Measurements from ENCODE around the gene NID1.
"Not testable (repeated sequence)": the region's sequence is repeated elsewhere in the genome, so short reads cannot be mapped to it uniquely, and the experiment has no call there.

The NID1 gene

DNA sequence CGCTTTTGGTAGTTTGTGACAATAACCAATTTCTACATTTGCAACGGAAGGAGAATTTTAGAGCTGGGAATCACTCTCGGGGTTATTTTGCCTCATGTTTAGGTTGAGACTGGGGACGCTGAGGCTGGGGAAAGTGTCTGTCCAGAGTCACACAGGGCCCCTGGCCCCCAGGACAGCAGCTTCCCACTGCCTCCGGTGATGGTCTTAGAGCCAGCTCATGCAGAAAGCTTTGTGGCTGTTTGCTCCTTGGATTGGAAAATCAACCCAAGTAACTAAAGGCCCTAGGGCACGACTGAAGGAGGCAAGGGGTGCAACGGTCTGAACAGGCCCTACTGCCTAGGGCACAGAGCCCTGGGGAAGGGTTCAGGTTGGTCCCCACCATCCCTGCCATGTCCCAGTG lies 72.0 kb downstream of the NID1 start:
- DNase-seq: no peak

DNA sequence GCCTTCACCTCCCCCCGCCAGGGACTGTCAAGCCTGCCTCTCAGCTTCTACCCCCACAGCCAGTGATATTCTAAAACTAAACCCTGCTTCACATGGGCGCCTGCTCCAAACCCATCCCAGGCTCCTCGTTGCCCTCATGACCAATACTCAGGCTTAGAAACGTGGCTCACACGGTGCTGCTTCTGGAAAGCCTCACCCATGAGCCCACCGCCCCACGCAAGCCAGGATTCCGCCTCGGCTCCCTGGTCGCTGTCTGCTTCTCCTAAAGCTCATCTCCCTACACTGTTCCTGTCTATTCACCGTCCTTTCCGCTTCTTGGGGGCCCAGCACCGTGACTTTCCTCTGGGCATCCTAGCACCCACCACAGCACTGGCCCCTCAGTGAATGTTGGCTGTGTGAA lies 72.5 kb downstream of the NID1 start:
- DNase-seq: no peak

DNA sequence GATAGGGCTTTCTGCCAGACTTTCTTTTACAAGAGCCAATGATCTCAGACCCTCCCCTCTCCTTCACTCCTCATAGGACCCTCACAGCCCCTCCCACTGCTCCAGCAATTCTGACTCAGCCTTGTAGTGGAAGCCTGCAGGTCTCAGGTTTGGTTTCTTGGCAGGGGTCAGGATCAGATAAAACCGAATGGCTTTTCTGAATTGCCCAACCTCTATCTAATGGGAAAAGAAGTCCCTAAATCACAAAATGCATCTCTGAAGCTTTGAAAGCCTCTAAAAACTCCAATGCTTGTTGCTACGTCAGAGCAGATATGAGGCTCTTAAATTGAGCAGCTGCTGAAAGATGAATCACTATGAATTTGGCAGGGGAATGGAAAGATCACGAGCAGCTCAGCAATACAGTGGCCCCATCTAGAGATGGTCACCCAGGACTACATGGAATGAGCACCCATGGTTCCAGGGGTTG lies 74.5 kb downstream of the NID1 start:
- no peak for DNase-seq

DNA sequence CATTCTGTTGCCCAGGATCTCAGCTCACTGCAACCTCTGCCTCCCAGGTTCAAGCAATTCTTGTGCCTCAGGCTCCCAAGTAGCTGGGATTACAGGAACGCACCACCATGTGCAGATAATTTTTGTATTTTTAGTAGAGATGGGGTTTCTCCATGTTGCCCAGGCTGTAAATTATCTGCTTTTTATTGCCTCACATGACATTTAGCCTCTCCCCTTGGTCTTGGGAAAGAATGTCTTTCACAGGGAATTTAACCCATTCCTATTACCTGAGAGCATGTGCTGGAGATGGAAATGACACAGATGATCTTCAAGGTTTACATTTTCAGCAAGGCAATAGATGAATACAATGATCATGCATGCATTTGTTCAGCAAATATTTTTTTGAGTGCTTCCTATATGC lies 75.8 kb downstream of the NID1 start:
- no peak for DNase-seq

DNA sequence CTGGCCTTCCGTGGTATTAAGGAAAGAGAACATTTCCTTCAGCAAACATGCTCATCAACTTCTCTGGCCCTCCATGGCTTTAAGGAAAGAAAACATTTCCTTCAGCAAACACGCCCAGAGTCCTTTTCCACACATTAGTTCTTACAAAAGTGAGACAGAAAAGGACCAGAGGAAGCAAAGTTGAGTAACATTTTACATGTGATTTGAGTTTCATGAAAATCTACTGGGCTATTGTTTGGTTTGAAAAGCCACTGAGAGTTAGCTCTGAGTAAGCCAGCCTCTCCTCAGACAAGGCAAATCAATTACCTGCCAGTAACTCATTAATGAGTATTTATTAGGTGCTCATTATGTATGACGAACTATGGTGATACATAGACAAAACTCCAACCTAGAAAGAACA lies 78.0 kb downstream of the NID1 start:
- no peak for DNase-seq

DNA sequence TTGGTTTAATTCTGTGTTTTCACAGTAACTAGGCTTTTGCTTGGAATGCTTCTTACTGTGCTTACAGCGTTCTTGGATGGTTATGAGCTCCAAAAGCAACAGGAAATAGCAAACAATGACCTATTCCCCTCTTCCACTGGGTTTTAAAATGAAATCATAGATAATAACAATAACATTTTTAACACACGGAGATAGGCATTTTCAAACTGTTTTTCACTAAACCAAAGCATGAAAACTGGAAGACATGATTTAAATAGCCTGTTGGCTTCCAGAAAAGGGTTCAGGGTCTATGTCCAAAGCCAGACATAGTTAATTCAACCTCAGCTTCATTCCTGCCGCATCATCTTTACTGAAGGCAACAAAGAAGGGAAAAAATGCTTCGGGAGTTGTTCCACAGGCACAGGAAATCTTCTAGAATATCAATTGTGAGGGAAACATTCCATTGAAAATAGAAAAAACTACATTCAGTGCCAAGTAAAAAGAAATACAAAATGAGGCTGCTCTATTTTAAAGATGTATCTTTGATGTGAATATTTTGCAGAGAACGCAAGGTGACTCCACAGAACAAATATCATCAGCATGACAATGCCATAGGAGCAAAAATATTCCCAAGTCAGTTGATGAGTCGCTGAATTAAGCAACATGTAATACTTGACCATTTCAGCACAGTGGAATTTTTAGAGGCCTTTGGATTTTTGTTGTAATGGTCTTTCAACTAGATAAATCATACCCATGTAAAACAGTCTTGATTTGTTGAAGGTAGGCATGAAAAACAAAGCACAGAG lies 80.7 kb downstream of the NID1 start:
- no peak for DNase-seq

DNA sequence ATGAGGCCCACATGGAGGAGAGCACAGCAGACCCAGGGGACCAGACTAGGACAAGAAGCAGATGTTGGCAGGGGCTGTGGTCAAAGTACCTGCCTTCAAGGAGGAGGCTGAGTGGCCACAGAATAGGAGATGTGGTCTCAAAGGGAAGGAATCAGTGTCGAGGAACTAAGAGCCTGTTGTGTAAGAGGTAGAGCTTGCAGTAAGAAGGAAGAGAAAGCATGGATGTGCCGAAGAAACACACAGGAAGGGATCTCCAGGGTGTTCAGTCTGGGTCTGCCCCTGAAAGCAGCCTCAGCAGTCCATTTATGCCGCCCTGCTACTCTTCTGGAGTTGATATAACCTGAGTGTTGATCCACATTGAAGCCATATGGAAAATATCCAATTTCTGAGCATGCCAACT lies 83.9 kb downstream of the NID1 start:
- no peak for DNase-seq

DNA sequence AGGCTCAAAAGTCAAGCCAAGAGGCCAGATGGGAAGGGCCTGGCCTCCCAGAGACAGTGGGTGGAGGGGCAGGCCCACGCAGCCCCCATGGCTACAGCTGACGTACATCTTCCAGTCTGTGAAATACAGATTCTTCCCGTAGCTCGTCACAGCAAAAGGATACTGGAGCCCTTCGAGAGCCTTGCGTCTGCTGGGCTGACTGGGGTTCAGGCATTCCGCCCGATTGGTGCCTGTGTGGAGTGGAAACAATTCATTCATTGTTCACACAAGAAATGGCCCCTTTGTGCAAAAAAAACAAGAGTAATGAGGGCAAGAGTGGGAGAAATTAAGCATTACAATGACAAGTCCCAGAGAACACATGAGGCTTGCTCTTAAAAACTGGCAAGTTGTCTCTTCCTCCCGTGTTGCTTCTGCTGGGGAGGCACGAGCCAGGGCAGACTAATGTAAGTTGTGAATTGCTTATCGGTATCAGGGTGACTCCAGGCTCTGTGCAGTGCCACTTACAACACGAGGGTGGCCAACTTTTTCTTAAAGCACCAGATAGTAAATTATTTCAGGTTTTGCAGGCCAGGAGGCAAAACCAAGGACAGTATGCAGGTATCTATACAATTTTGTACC lies 85.1 kb downstream of the NID1 start:
- DNase-seq: no peak

DNA sequence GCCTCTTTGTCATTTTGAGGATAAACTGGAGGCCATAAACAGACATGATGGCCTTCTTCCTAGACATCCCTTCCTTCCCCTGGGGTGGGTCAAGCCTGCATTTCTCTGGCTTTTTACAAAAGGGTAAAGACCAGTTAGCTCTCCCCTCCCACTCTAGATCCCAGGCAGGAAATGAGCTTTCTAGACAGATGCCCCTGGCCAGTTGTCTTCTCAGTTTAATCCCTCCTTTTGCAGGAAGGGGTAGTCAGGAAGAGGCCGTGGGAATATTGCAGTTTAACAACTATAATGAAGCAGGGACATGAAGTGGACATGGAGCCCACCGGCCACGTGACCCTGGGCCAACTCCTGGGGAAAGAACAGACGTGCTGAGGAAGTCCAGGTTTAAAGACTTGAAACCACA lies 85.7 kb downstream of the NID1 start:
- DNase-seq: no peak

DNA sequence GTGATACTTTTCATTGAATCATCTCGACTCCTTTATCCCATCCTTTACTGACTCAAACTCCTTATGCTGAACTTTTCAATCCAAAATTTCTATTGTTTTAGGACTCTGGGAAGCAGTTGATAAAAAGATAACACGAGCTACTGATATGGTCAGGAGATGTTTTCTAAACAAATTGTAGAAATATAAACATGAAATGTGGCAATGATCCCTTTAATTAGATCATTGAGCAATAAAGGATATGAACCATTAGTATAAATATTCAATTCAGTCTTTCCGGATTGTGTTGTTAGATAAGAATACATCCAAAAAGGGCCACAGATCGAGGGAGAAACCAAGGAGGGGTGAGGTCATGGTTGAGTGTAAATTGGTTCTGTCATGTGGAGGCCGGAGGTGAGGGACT lies 88.4 kb downstream of the NID1 start:
- DNase-seq: no peak

DNA sequence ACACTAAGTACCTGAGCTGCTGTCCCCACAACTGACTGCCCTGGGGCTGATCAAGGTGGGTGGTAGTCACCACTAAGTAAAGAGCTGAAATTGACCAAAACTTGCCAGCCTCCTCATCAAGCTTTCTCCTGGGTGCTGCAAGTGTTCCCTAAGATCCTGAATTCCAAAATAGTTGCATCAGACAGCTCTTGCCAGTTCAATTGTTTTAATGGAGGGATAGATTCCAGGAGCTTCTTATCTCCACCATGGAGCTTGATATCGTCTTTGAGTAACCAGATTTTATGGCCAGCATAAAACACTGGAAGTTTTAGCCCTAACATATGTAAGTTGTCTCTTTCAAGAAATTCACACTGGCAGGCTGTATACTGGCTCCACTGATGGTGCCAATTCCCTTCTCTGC lies 90.3 kb downstream of the NID1 start:
- DNase-seq: no peak

DNA sequence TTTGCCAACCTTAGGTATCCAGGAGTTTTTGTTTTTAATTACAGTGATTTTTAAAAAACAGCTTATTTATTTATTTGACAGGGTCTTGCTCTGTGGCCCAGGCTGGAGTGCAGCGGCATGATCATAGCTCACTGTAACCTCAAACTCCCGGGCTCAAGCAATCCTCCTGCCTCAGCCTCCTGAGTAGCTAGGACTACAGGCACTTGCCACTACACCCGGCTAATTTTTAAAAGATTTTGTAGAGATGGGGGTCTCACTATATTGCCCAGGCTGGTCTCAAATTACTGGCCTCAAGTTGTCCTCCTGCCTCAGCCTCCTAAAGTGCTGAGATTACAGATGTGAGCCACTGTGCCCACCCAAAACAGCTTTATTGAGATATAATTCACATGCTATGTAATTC lies 92.2 kb downstream of the NID1 start:
- not testable (repeated sequence) for DNase-seq

DNA sequence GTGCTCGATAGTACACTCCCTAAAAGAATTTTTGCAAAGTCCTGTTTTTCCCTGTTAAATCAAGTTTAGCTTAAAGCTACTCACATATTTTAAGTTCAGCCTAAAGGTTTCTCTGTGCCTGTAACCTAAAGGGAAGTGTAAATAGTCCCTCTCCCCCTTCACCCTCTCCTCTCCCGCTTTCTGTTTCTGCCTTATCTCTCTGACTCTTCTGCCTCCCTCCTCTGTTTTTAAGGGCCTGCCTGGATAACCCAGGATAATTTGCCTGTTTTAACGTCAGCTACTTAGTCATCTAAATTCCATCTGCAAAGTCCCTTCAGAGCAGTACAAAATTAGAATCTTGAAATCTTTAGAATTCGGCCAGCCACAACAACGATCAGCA lies 92.6 kb downstream of the NID1 start:
- no peak for DNase-seq

DNA sequence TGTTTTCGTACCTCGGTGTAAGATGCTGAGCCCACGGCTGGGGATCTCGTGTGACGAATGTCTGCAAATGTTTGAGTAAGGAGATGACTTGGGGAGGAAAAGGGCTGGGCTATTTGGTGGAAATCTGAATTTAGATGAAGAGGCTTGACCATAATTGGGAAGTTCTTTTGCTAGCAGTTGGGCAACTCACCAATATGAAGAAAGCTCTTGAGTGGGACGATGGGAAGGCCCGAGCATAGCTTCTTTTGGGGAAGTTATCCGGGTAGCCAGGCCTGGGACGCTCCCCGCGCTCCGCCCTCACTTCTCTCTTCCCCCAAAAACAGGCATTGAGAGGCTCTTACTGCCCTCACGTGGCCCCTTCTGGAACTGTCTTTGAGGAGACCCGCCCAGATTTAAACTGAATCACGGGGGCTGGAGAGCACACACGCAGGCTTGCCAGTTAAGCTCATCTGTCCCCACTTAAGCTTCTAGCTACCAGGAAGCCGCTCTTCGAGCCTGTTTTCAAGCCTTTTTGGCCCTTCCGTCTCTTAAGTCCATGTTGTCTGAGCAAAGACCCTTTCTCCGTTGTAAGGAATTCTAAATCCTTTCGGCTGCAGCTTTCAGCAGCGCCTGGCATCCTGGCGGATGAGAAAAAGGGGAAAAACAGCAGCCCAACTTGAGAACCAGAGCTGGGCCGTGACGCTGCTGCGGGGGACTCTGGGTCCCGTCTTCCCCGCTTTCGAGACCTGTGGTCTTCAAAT lies 93.1 kb downstream of the NID1 start:
- DNase-seq: peak; percentile 83

DNA sequence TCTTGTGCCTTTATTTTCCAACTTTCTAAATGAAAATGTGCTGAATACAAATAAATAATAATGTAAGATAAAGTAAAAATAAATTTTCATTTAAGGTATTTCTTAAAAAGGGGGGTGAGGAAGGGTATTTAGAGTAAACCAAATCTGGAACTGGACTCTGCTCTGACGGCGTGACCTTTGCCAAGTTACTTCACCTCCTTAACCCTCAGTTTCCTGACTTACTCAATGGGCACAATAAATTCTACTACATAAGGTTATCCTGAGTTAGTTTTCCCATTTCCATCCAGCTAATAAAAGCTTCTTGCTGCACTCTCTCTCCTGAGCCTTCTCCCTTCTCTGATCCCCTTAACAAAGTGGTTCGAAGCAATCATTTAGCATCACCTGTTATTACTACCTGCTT lies 93.9 kb downstream of the NID1 start:
- DNase-seq: no peak

DNA sequence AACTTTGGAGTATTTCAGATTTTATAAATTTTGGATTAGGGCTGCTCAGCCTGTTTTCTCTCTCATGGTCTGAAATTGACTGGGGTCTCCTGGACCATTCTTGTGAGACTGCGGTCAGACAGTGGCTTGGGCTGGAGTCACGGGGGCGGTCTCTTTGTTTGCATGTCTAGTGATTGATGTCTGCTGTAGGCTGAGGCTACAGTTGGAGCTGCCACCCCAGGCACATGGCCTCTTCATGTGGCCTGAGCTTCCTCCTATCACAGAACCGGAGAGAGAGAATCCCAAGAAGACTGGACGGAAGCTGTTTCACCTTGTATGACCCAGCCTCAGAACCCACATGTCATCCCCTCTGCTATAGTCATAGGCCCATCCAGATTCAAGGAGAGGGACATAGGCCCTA lies 96.1 kb downstream of the NID1 start:
- DNase-seq: no peak

DNA sequence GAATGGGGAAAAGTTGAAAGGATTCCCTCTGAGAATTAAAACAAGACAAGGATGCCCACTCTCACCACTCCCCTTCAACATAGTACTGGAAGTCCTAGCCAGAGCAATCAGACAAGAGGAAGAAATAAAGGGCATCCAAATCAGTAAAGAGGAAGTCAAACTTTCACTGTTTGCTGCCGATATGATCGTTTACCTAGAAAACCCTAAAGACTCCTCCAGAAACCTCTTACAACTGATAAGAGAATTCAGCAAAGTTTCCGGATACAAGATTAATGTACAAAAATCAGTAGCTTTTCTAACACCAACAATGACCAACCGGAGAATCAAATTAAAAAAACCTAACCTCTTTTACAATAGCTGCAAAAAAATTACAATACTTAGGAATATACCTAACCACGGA lies 98.8 kb downstream of the NID1 start:
- not testable (repeated sequence) for DNase-seq

DNA sequence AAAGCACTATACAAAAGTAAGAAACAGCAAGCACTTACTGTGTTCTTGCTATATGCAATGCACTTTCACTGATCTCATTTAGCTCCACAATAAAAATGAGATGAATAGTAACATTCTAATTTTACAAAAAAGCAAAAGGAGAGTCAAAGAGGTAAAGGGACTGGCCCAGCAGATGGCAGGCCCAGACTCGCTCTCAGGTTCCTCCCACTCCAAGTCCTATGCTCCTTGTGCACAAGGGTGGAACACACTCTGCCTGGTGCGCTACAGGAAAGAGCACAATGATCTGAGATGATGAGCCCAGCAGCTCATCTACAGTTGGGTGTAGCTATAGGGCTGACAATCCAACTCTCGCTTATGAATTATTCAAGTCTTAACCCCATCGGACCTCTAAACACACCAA lies 104.1 kb downstream of the NID1 start:
- DNase-seq: peak; percentile 39

DNA sequence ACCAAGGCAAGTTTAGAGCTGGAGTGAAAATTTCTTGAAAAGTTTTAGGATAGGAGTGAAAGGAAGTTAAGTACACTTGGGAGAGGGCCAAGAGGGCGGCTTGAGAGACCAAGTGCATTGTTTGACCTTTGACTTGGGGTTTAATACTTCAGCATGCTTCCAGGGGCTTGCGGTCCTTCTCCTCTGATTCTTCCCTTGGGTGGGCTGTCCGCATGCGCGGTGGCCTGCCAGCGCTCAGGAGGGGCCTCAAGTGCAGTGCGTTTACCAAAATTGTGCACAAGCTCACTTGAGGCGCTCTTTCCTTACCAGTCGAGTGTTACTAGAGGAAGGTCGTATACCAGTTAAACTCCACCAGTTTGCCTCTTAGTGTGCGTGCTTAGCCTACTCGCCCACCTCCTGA lies 106.9 kb downstream of the NID1 start:
- DNase-seq: no peak

DNA sequence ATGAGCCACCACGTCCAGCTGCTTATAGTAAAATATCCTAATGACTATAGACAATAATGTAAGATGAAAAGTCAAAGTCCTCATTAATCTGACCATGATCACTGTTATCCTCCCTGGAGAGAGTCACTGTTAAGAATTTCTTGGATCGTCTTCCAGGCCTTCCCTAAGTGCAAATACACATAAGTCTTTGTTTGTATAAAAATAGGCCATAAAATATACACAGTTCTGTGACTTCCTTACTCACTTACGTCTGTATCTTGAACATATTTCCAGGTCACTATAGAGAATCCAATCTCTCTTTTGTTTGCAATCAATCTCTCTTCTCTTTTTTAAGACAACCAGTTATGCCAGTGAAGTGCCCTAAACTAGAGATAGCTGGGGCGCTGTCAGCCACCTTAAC lies 109.1 kb downstream of the NID1 start:
- no peak for DNase-seq

DNA sequence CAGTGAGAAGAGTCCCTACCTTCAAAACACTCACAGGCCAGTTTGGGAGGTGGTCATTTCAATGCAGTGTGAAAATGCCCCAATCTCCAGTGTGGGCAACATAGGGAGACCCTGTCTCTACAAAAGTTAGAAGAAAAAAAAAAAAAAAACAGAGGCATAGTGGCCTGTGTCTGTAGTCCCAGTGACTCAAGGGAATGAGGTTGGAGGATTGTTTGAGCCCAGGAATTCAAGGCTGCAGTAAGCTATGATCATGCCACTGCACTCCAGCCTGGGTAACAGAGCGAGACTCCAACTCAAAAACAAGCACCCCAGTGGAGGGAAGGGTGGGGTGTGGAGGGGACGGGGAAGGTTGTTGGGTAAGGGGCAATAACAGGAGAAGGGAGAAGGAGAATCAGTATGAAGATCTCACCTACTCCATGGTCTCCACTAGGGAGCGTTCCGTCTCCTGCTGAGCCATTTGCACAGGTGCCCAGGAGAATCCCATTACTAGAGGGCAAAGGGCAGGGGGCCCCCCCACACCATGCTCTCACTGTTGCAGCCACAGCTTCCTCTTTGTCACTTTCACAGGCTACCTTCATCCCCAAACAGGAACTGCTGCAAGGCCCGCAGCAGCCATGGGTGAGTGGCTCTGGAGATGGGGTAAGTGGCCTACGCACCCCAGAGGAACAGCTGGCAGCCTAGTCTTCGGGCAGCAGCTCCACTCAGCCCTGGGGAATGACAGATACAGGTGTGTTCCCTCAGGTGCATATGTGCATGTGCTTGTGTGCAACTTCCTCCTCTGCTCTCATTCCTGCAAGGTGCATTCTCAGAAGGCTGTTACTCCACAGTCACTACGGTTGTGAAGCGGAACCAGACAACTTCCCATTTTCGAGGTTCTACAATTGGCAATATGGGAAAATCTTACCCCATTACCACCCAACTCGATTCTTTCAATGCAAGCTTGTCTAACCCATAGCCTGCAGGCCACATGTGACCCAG lies 110.3 kb downstream of the NID1 start:
- DNase-seq: peak; percentile 75

DNA sequence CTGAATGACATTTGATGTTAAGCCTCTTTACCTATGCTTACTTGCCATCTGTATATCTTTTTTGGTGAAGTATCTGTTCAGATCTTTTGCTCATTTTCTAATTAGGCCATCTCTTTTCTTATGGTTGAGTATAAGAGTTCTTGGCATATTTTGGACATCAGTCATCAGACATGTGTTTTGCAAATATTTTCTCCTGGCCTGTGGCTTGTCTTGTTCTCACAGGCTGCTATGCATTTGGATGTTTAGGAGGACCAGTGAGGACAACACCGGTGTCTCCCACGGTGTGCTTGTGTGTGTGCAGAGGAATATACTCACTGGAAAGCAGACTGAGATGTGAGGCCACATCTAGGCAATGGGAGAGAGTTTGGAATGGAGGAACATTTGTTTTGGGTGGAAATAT lies 111.1 kb downstream of the NID1 start:
- no peak for DNase-seq
